ENCODE measurements around the gene ZMAT3. TPM values are rescaled to one million over a fixed set of nuclear protein-coding genes. Genes with fewer than 3 reads are reported as not detected.
"Not testable (repeated sequence)": the region's sequence is repeated elsewhere in the genome, so short reads cannot be mapped to it uniquely, and the experiment has no call there.

ZMAT3 gene
- total RNA-seq, 1 donor from 2014 or later: 12.8 TPM

DNA sequence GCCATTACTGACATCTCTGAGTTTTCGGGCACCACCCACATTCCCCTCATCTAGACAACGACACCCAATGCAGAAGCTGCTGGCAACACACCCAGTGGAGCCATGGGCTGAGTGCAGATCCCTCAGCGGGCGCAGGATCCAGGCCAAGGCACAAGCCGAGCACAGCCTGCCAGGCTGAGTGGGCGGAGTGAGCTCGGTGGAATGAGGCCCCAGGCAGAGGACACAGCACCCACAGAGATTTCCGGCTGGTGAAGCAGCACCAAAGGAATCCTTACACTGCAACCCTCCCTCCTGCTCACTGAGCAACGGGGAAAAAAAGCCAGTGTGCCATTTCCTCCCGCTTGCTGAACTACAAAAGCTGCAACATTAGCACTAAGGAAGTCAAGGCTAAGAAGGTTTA lies 34.3 kb downstream of the ZMAT3 start:
- Histone ChIP-seq H3K27ac (replicated peaks) (peak overlapping the region; percentile 19), H3K4me1 (peaks cover 28% of the 10 kb centered on the region), H3K4me3 (no peak overlapping the region), H3K36me3 (no peaks in the 10 kb centered on the region), H3K9me3 (replicated peaks) (no peaks in the 10 kb centered on the region), H3K27me3 (ENCODE audit: low read depth) (no peaks in the 10 kb centered on the region)
- intact Hi-C loops (cut with micrococcal nuclease): no loop called here
- DNase-seq: peak; percentile 48
- TF ChIP-seq, protein P1, sequence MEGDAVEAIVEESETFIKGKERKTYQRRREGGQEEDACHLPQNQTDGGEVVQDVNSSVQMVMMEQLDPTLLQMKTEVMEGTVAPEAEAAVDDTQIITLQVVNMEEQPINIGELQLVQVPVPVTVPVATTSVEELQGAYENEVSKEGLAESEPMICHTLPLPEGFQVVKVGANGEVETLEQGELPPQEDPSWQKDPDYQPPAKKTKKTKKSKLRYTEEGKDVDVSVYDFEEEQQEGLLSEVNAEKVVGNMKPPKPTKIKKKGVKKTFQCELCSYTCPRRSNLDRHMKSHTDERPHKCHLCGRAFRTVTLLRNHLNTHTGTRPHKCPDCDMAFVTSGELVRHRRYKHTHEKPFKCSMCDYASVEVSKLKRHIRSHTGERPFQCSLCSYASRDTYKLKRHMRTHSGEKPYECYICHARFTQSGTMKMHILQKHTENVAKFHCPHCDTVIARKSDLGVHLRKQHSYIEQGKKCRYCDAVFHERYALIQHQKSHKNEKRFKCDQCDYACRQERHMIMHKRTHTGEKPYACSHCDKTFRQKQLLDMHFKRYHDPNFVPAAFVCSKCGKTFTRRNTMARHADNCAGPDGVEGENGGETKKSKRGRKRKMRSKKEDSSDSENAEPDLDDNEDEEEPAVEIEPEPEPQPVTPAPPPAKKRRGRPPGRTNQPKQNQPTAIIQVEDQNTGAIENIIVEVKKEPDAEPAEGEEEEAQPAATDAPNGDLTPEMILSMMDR (IDR thresholded peaks at IDR 0.05; ENCODE audit: borderline replicate concordance): no peak

DNA sequence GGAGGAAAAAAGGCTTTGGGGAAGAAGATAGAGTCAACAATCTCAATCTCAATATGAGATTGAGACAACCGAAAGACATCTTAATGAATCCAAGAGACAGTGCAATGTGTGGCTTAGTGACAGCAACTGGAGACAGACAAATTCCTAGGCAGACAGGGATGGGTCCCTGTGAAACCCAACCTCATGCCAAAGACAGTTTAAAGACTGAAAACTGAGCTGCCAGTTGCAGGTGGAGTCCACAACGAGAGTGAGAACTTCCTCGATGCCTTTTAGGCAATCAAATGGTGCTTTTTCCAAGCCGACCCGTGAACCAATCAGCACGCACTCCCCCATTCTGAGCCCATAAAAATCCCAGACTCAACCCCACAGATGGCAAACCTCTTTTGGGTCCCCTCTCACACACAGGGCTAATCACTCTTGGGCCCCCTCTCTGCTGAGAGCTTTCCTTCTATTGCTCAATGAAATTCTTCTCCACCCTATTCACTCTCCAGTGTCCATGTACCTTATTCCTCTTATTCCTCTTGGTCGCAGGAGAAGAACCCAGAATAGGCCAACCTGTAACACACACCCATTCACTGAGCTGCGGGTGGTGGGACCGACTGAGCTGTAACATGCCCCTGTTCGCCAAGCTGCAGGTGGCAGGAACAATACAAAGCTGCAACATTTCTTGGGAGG lies 34.8 kb downstream of the ZMAT3 start:
- Histone ChIP-seq H3K4me3 (no peak overlapping the region), H3K36me3 (no peaks in the 10 kb centered on the region), H3K27me3 (ENCODE audit: low read depth) (no peaks in the 10 kb centered on the region), H3K9me3 (replicated peaks) (no peaks in the 10 kb centered on the region), H3K4me1 (peaks cover 28% of the 10 kb centered on the region), H3K27ac (replicated peaks) (peak overlapping the region; percentile 19)
- no peak for DNase-seq
- TF ChIP-seq, protein P1 (IDR thresholded peaks at IDR 0.05; ENCODE audit: borderline replicate concordance): no peak
- intact Hi-C loops (cut with micrococcal nuclease): no loop called here

DNA sequence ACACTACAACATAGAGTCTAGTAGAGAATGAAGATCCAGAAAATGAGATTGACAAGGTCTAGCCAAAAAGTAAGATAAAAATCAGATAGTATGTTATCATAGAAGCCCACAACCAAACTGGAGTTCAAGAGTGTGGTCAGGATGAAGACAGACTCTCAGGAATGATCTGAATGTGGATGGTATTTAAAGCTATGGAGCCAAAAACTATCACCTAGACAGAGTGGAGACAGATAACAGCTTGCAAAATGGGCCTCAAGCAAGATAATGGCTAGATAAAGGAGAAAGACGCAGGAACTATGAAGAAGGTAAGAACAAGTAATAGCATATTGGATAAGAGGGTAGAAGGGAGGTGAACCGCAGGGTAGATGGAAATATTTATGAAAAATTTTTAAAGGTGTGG lies 35.4 kb downstream of the ZMAT3 start:
- DNase-seq: no peak
- Histone ChIP-seq H3K4me3 (no peak overlapping the region), H3K9me3 (replicated peaks) (no peaks in the 10 kb centered on the region), H3K27me3 (ENCODE audit: low read depth) (no peaks in the 10 kb centered on the region), H3K27ac (replicated peaks) (no peak overlapping the region), H3K4me1 (peaks cover 28% of the 10 kb centered on the region), H3K36me3 (no peaks in the 10 kb centered on the region)
- TF ChIP-seq, protein P1 (IDR thresholded peaks at IDR 0.05; ENCODE audit: borderline replicate concordance): no peak
- intact Hi-C loops (cut with micrococcal nuclease): no loop called here

DNA sequence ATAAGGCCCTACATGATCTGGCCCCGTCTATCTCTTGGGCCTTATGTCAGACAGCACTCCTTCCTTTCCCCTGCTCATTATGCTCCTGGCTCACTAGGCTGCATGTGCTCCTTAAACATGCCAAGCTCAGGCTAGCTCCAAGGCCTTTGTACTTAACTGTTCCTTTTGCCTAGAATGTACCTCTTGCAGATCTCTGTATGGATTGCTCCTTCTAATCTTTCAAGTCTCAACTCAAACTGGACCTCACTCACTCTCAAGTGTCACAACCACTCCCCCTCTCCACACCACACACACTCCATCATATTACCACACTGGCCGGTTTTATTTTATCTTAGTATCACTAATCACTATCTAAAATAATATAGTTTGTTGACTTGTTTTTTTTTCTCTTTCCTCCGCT lies 36.4 kb downstream of the ZMAT3 start:
- H3K27me3 ChIP-seq (ENCODE audit: low read depth): no peaks in the 10 kb centered on the region
- H3K27ac ChIP-seq (replicated peaks): no peak overlapping the region
- intact Hi-C loops (cut with micrococcal nuclease): no loop called here
- peaks cover 28% of the 10 kb centered on the region for H3K4me1 ChIP-seq
- no peak for DNase-seq
- H3K36me3 ChIP-seq: no peaks in the 10 kb centered on the region
- H3K9me3 ChIP-seq (replicated peaks): no peaks in the 10 kb centered on the region
- no peak overlapping the region for H3K4me3 ChIP-seq
- TF ChIP-seq, protein P1 (IDR thresholded peaks at IDR 0.05; ENCODE audit: borderline replicate concordance): no peak

DNA sequence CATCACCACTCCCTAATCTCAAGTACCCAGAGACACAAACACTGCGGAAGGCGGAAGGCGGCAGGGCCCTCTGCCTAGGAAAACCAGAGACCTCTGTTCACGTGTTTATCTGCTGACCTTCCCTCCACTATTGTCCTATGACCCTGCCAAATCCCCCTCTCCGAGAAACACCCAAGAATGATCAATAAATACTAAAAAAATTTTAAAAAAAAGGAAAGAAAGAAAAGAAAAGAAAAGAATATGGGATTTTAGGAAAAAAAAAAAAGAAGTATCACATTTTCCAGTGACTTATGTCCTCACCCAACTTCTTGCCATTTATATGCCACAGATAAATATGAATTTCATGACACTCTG lies 38.3 kb downstream of the ZMAT3 start:
- peaks cover 27% of the 10 kb centered on the region for H3K4me1 ChIP-seq
- intact Hi-C loops (cut with micrococcal nuclease); H3K9me3 ChIP-seq (replicated peaks); H3K36me3 ChIP-seq; H3K27ac ChIP-seq (replicated peaks); H3K4me3 ChIP-seq; H3K27me3 ChIP-seq (ENCODE audit: low read depth); DNase-seq: not testable (repeated sequence)

DNA sequence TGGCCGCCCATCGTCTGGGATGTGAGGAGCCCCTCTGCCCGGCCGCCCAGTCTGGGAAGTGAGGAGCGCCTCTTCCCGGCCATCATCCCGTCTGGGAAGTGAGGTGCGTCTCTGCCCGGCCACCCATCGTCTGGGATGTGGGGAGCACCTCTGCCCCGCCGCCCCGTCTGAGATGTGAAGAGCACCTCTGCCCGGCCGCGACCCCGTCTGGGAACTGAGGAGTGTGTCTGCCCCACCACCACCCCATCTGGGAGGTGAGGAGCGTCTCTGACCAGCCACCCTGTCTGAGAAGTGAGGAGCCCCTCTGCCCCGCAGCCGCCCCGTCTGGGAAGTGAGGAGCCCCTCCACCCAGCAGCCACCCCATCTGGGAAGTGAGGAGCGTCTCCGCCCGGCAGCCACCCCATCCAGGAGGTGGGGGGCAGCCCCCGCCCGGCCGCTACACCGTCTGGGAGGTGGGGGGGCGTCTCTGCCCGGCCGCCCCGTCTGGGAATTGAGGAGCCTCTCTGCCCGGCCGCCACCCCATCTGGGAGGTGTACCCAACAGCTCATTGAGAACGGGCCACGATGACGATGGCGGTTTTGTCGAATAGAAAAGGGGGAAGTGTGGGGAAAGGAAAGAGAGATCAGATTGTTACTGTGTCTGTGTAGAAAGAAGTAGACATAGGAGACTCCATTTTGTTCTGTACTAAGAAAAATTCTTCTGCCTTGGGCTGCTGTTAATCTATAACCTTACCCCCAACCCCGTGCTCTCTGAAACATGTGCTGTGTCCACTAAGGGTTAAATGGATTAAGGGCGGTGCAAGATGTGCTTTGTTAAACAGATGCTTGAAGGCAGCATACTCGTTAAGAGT lies 38.9 kb downstream of the ZMAT3 start:
- H3K36me3 ChIP-seq; H3K27ac ChIP-seq (replicated peaks); H3K9me3 ChIP-seq (replicated peaks); intact Hi-C loops (cut with micrococcal nuclease); H3K27me3 ChIP-seq (ENCODE audit: low read depth); DNase-seq; H3K4me3 ChIP-seq: not testable (repeated sequence)
- peaks cover 21% of the 10 kb centered on the region for H3K4me1 ChIP-seq
